Sigmoid colon (tissue), 7 donors: ENCODE results near the gene ITPR2. TPM values are rescaled to one million over a fixed set of nuclear protein-coding genes. Genes with fewer than 3 reads are reported as not detected.

ENCODE experiments used
- DNase-seq: peaks from one replicate; pipeline ENCODE4 v3.0.0-alpha.2; 2019
- H3K27ac ChIP-seq, 4 donors: fragments of 200-600 bp; sonication (generic); one replicate each; pipeline ENCODE4 v1.5.1; 2016 to 2019; ENCODE audit warnings: mild to moderate bottlenecking in 1 of 4
- H3K27me3 ChIP-seq, 3 donors: fragments of 200-600 bp; sonication (generic); one replicate each; pipeline ENCODE4 v1.5.1; 2019; ENCODE audit warnings: mild to moderate bottlenecking in 1 of 3
- H3K36me3 ChIP-seq, 4 donors: fragments of 200-600 bp; sonication (generic); one replicate each; pipeline ENCODE4 v1.5.1; 2016 to 2019
- H3K4me1 ChIP-seq, 4 donors: fragments of 200-600 bp; sonication (generic); one replicate each; pipeline ENCODE4 v1.5.1; 2017 to 2019
- H3K4me3 ChIP-seq, 4 donors: fragments of 200-600 bp; sonication (generic); one replicate each; pipeline ENCODE4 v1.5.1; 2017 to 2019; ENCODE audit warnings: mild to moderate bottlenecking in 2 of 4, moderate library complexity in 1 of 4
- H3K9me3 ChIP-seq, 4 donors: fragments of 200-600 bp in 3 of 4; sonication (generic) in 3 of 4; one replicate each; pipeline versions ENCODE4 v1.5.1 to v1.6.1; 2013 to 2019
- EP300 ChIP-seq, 4 donors: sonication (generic); formaldehyde crosslinking; IDR thresholded peaks; one replicate each; pipeline ENCODE4 v1.6.1; 2017; ENCODE audit warnings: antibody characterized with exemption in 4 of 4
- POLR2A ChIP-seq, 2 donors: fragments of 450-650 bp; IDR thresholded peaks; one replicate each; pipeline ENCODE4 v1.6.1; 2016; ENCODE audit warnings: antibody characterized with exemption in 2 of 2, mild to moderate bottlenecking in 2 of 2, moderate library complexity in 2 of 2
- POLR2AphosphoS5 ChIP-seq, 4 donors: sonication (generic); formaldehyde crosslinking; IDR thresholded peaks; one replicate each; pipeline ENCODE4 v1.6.1; 2017; ENCODE audit warnings: antibody characterized with exemption in 4 of 4
- WGBS, 2 donors: extraction: QIAGEN DNeasy Blood & Tissue Kit; methylation state at CpG; one replicate each; pipeline ENCODE4 v1.1.7; 2013; 5-methylcytosine and 5-hydroxymethylcytosine counted together
- intact Hi-C: fragments of 100-400 bp; cut with DNase I; formaldehyde crosslinking; loops from one replicate; pipeline ENCODE4 v1.15.1; 2023
- polyA plus RNA-seq, 3 donors: library from polyadenylated mRNA; stranded (reverse); fragments of 200-250 nt; gene quantifications; one replicate each; pipeline ENCODE4 v1.2.3, GENCODE V29; 2013
- total RNA-seq, 4 donors: library from RNA; depleted of rRNA; stranded (reverse); fragments of >200 nt; gene quantifications; one replicate each; pipeline ENCODE4 v1.1.0, GENCODE V29; 2016
- TF ChIP-seq, protein P1 (sequence below), 4 experiments: fragments of 450-650 bp in 3 of 4; fragments of 200-600 bp in 1 of 4; IDR thresholded peaks; one replicate each; pipeline ENCODE4 v1.5.1; 2016 to 2019; ENCODE audit warnings: antibody characterized with exemption in 4 of 4, mild to moderate bottlenecking in 3 of 4, moderate library complexity in 2 of 4
- donor health status: healthy with polysubstance abuse.
- donor health status: Bipolar disorder and iron deficiency.
- donor health status: healthy.

Gene ITPR2
- total and polyA plus RNA-seq, 7 donors, result 1.4 to 78.1 (median 58.9) TPM

DNA sequence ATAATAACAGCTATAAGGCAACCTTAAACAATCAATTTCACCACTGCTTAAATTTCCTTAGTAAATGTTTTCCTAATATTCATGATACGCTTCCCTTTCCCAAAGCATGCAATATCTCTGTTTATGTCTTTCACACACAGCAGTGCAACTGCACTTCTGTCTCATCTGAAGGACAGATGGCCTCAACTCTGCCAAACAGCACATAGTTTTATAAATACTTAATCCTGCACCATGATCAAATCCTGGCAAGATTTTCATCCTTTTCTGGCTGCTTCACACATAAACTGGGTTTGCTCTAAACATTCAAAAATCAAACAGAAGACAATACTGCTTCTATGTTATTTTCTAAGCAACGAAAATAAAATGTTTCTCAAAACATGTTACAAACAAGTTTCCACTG is 266.3 kb downstream of the ITPR2 start:
- WGBS, 2 donors, result 71 to 80% methylated on average over 2 of the region's 2 CpGs
- H3K9me3 ChIP-seq, result no peaks in the 10 kb centered on the region
- TF ChIP-seq POLR2AphosphoS5 (IDR thresholded peaks at IDR 0.05) (no peak), EP300 (IDR thresholded peaks at IDR 0.05) (no peak), POLR2A (IDR thresholded peaks at IDR 0.05) (no peak)
- TF ChIP-seq, protein P1, sequence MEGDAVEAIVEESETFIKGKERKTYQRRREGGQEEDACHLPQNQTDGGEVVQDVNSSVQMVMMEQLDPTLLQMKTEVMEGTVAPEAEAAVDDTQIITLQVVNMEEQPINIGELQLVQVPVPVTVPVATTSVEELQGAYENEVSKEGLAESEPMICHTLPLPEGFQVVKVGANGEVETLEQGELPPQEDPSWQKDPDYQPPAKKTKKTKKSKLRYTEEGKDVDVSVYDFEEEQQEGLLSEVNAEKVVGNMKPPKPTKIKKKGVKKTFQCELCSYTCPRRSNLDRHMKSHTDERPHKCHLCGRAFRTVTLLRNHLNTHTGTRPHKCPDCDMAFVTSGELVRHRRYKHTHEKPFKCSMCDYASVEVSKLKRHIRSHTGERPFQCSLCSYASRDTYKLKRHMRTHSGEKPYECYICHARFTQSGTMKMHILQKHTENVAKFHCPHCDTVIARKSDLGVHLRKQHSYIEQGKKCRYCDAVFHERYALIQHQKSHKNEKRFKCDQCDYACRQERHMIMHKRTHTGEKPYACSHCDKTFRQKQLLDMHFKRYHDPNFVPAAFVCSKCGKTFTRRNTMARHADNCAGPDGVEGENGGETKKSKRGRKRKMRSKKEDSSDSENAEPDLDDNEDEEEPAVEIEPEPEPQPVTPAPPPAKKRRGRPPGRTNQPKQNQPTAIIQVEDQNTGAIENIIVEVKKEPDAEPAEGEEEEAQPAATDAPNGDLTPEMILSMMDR (IDR thresholded peaks at IDR 0.05), result no peak
- H3K4me1 ChIP-seq, result peaks cover 0 to 10% (median 3%) of the 10 kb centered on the region in 4 donors
- intact Hi-C loops, result no loop called here
- peaks cover 0 to 4% (median 0%) of the 10 kb centered on the region in 4 donors for H3K36me3 ChIP-seq
- H3K27me3 ChIP-seq, result no peaks in the 10 kb centered on the region
- no peak overlapping the region for H3K27ac ChIP-seq
- no peak overlapping the region for H3K4me3 ChIP-seq
- no peak for DNase-seq

DNA sequence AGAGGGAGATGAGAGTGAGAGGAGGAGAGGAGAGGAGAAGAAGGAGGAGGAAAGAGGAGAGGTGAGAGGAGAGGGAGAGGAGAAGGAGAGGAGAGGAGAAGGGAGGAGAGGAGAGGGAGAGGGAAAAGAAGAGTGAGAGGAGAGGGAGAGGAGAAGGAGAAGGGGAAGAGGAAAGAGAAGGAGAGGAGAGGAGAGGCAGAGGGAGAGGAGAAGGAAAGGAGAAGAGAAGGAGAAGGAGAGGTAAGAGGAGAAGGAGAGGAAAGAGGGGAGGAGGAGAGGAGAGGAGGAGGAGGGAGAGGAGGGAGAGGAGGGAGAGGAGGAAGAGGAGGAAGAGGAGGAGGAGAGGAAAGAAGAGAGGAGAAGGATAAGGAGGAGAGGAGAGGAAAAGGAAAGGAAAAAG is 266.8 kb downstream of the ITPR2 start:
- H3K9me3 ChIP-seq, result no peaks in the 10 kb centered on the region
- intact Hi-C loops, result no loop called here
- no peaks in the 10 kb centered on the region for H3K27me3 ChIP-seq
- H3K27ac ChIP-seq, result no peak overlapping the region
- DNase-seq, result no peak
- peaks cover 0 to 10% (median 3%) of the 10 kb centered on the region in 4 donors for H3K4me1 ChIP-seq
- peaks cover 0 to 9% (median 0%) of the 10 kb centered on the region in 4 donors for H3K36me3 ChIP-seq
- no peak for TF ChIP-seq EP300 (IDR thresholded peaks at IDR 0.05)
- no peak for TF ChIP-seq POLR2AphosphoS5 (IDR thresholded peaks at IDR 0.05)
- TF ChIP-seq, protein P1 (IDR thresholded peaks at IDR 0.05), result no peak
- no peak for TF ChIP-seq POLR2A (IDR thresholded peaks at IDR 0.05)
- H3K4me3 ChIP-seq, result no peak overlapping the region

DNA sequence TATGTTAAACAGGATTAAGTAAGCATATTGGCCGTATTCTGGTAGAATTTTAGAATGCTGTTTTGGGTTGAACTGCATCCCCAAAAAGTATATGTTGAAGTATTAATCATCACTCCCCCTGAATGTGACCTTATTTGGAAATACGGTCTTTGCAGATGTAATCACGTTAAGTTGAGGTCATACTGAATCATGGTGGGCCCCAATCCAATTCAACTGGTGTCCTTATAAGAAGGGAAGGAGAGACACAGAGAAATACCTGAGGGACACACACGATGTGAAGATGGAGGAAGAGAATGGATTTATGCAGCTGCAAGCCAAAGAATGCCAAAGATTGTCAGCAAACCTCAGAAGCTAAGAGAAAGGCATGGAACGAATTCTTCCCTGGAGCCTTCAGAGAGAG is 268.6 kb downstream of the ITPR2 start:
- H3K9me3 ChIP-seq, result no peaks in the 10 kb centered on the region
- intact Hi-C loops, result no loop called here
- no peak for TF ChIP-seq EP300 (IDR thresholded peaks at IDR 0.05)
- TF ChIP-seq, protein P1 (IDR thresholded peaks at IDR 0.05), result no peak
- no peak for TF ChIP-seq POLR2A (IDR thresholded peaks at IDR 0.05)
- no peak for TF ChIP-seq POLR2AphosphoS5 (IDR thresholded peaks at IDR 0.05)
- 74 to 89% methylated on average over 5 of the region's 5 CpGs for WGBS, 2 donors
- H3K27me3 ChIP-seq, result no peaks in the 10 kb centered on the region
- H3K4me3 ChIP-seq, result no peak overlapping the region
- no peak overlapping the region for H3K27ac ChIP-seq
- DNase-seq, result no peak
- peaks cover 0 to 10% (median 3%) of the 10 kb centered on the region in 4 donors for H3K4me1 ChIP-seq
- peaks cover 0 to 16% (median 2%) of the 10 kb centered on the region in 4 donors for H3K36me3 ChIP-seq

DNA sequence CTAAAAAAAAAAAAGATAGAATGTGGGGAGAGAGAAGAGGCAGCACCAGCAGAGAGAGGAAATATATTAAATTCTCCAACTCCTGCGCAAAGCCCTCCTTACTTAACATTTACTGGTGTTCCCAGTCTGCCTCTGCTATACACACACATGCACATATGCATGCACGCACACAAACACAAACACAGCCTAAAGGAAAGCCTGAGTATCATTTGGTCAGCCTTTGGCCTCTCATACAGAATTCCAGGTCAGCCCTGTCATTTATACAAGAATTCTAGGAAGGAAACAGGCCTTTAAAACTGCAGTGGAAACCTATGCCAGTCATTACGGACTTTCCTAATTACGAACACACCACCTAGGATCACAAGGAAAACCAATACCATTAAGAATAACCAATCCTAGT is 269.4 kb downstream of the ITPR2 start:
- H3K27me3 ChIP-seq, result no peaks in the 10 kb centered on the region
- 94 to 97% methylated on average over 4 of the region's 4 CpGs for WGBS, 2 donors
- peaks cover 0 to 10% (median 3%) of the 10 kb centered on the region in 4 donors for H3K4me1 ChIP-seq
- TF ChIP-seq, protein P1 (IDR thresholded peaks at IDR 0.05), result no peak
- no peak for TF ChIP-seq POLR2AphosphoS5 (IDR thresholded peaks at IDR 0.05)
- no peak for TF ChIP-seq POLR2A (IDR thresholded peaks at IDR 0.05)
- TF ChIP-seq EP300 (IDR thresholded peaks at IDR 0.05), result no peak
- no peaks in the 10 kb centered on the region for H3K9me3 ChIP-seq
- no peak overlapping the region for H3K27ac ChIP-seq
- H3K4me3 ChIP-seq, result no peak overlapping the region
- intact Hi-C loops, result no loop called here
- H3K36me3 ChIP-seq, result peaks cover 0 to 16% (median 2%) of the 10 kb centered on the region in 4 donors
- no peak for DNase-seq

DNA sequence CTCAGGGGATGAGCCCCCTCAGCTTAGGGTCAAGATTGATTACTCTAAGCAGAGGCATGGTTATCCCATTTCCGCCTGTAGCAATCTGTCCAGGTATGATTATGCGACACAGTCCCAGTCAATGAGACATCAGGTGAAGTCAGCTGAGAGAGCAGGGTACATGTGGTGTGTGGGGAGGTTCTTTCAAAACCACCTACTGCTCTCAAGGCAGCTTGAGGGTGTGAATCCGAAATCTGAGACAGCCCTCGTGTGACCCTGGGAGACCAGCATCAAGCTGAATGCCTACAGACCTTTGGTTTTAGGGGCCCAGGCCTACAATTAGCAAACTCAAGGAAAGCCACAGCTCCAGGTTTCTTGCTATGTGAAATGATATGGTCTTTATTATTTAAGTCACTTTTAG is 275.7 kb downstream of the ITPR2 start:
- DNase-seq, result no peak
- intact Hi-C loops, result no loop called here
- Histone ChIP-seq H3K9me3 (no peaks in the 10 kb centered on the region), H3K4me1 (no peaks in the 10 kb centered on the region), H3K36me3 (peaks cover 0 to 35% (median 2%) of the 10 kb centered on the region in 4 donors), H3K4me3 (no peak overlapping the region), H3K27ac (no peak overlapping the region), H3K27me3 (no peaks in the 10 kb centered on the region)
- TF ChIP-seq, protein P1 (IDR thresholded peaks at IDR 0.05), result no peak
- TF ChIP-seq POLR2AphosphoS5 (IDR thresholded peaks at IDR 0.05), result no peak
- no peak for TF ChIP-seq POLR2A (IDR thresholded peaks at IDR 0.05)
- no peak for TF ChIP-seq EP300 (IDR thresholded peaks at IDR 0.05)
- WGBS, 2 donors, result 95% methylated on average over 4 of the region's 4 CpGs
